Testis (tissue), 2 donors: ENCODE data around the gene RAMP3.

ENCODE experiments used
- CTCF ChIP-seq, 3 experiments: fragments of 450-650 bp in 2 of 3; fragments of 200-600 bp in 1 of 3; sonication (generic) in 1 of 3; IDR thresholded peaks; one replicate each; pipeline ENCODE4 v1.5.1; 2016 to 2019; ENCODE audit warnings: antibody characterized with exemption in 3 of 3, mild to moderate bottlenecking in 2 of 3, moderate library complexity in 1 of 3
- POLR2A ChIP-seq: fragments of 450-650 bp; IDR thresholded peaks from one replicate; pipeline ENCODE4 v1.6.1; 2017; ENCODE audit warnings: antibody characterized with exemption, mild to moderate bottlenecking, moderate library complexity

- no peak for TF ChIP-seq POLR2A
- TF ChIP-seq CTCF (IDR thresholded peaks at IDR 0.05) = no peak
These were observed 26.9 kb downstream of the RAMP3 start for GRCh38 chr7:45184326-45185027.
